Measurements from ENCODE around the gene MED16. TPM values are rescaled to one million over a fixed set of nuclear protein-coding genes. Genes with fewer than 3 reads are reported as not detected.
A peak's percentile ranks its signal among the peaks of the same experiment; 100 is the strongest.

Gene MED16
- polyA plus RNA-seq, 3 donors = 20.7 to 37.4 (median 32.8) TPM

DNA sequence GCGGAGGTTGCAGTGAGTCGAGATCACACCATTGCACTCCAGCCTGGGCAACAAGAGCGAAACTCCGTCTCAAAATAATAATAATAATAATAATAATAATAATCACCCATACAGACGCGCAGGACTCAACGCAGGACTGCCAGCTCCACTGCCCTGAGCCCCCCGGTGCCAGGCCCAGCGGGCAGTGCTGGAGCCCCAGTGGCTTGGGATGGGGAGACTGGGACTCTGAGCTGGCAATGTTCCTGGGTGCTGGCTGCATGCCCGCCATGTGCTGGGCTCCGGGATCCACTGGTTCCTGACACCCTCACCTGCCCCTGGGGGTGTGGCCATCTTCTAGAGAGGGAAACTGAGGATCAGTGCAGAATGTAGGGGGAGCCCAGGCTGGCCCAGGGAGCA, 65.7 kb downstream of the MED16 start:
- peaks cover 76% of the 10 kb centered on the region for H3K4me1 Mint-ChIP-seq
- H3K9me3 Mint-ChIP-seq = no peaks in the 10 kb centered on the region
- WGBS (ENCODE audit: insufficient coverage) = 42% methylated on average over 4 of the region's 11 CpGs
- no peaks in the 10 kb centered on the region for H3K27me3 ChIP-seq (ENCODE audit: control insufficient read depth in 2 of 2, insufficient read depth in 2 of 2, low read length in 2 of 2)
- H3K4me2 ChIP-seq (replicated peaks; ENCODE audit: extremely low read depth, low read length, poor library complexity, severe bottlenecking) = peak overlapping the region; percentile 84
- peak overlapping the region in 1 of 7 donors; percentile 83 for H3K27ac Mint-ChIP-seq
- H3K9me3 ChIP-seq (replicated peaks in 1 of 2; ENCODE audit: control insufficient read depth in 1 of 2, insufficient read depth in 1 of 2, low read length in 2 of 2) = no peaks in the 10 kb centered on the region
- peak overlapping the region; percentile 74 for H2AFZ ChIP-seq (ENCODE audit: insufficient read depth, low read depth, low read length, poor library complexity, severe bottlenecking)
- H3K27me3 Mint-ChIP-seq (ENCODE audit: low read depth in 3 of 3) = peaks cover 3 to 11% (median 4%) of the 10 kb centered on the region in 3 donors
- peaks cover 75 to 89% of the 10 kb centered on the region in 2 donors for H3K4me1 ChIP-seq (ENCODE audit: control insufficient read depth in 1 of 2, insufficient read depth in 2 of 2, low read length in 2 of 2)
- H3K36me3 Mint-ChIP-seq = no peaks in the 10 kb centered on the region
- TF ChIP-seq, protein P1, sequence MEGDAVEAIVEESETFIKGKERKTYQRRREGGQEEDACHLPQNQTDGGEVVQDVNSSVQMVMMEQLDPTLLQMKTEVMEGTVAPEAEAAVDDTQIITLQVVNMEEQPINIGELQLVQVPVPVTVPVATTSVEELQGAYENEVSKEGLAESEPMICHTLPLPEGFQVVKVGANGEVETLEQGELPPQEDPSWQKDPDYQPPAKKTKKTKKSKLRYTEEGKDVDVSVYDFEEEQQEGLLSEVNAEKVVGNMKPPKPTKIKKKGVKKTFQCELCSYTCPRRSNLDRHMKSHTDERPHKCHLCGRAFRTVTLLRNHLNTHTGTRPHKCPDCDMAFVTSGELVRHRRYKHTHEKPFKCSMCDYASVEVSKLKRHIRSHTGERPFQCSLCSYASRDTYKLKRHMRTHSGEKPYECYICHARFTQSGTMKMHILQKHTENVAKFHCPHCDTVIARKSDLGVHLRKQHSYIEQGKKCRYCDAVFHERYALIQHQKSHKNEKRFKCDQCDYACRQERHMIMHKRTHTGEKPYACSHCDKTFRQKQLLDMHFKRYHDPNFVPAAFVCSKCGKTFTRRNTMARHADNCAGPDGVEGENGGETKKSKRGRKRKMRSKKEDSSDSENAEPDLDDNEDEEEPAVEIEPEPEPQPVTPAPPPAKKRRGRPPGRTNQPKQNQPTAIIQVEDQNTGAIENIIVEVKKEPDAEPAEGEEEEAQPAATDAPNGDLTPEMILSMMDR (IDR thresholded peaks at IDR 0.05) = no peak
- peaks cover 71% of the 10 kb centered on the region for H3K79me2 ChIP-seq (ENCODE audit: insufficient read depth, low read length)
- peak overlapping the region; percentile 62 for H3K9ac ChIP-seq (ENCODE audit: insufficient read depth, low read length, poor library complexity, severe bottlenecking)
- peak overlapping the region in 1 of 3 experiments; percentile 66 for H3K4me3 ChIP-seq (replicated peaks in 1 of 3; ENCODE audit: low read depth in 2 of 3, low read length in 3 of 3)
- no peaks in the 10 kb centered on the region for H3K36me3 ChIP-seq (replicated peaks in 1 of 2; ENCODE audit: control insufficient read depth in 1 of 2, insufficient read depth in 2 of 2, low read length in 2 of 2)
- H4K20me1 ChIP-seq (ENCODE audit: insufficient read depth, low read length) = no peaks in the 10 kb centered on the region
- H3K4me3 Mint-ChIP-seq = peak overlapping the region; percentile 74 to 79
- peak overlapping the region in 1 of 2 donors; percentile 76 for H3K27ac ChIP-seq (ENCODE audit: low read depth in 1 of 2, low read length in 2 of 2)
- intact Hi-C loops (cut with micrococcal nuclease) = no loop called here
- DNase-seq = no peak

DNA sequence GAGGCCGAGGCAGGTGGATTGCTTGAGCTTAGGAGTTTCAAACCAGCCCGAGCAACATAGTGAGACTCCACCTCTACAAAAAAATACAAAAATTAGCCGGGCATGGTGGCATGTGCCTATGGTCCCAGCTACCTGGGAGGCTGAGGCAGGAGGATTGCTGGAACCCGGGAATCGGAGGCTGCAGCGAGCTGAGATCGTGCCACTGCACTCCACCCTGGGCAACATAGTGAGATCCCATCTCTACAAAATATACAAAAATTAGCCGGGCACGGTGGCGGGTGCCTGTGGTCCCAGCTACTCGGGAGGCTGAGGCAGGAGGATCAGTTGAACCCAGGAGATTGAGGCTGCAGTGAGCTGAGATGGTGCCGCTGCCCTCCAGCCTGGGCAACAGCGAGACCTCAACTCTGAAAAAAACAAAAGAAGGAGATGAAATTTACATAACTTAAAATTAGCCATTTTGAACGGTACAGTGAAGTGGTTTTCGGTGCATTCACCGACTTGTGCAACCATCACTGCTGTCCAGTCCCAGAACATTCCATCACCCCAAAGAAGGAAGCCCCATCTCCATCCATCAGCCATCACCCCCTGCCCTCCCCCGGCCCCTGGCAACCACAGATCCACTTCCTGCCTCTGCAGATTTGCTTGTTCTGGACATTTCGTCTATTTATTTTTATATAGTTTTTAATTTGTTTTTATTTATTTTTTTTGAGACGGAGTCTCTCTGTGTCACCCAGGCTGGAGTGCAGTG, 66.9 kb downstream of the MED16 start:
- no peaks in the 10 kb centered on the region for H3K36me3 ChIP-seq (replicated peaks in 1 of 2; ENCODE audit: control insufficient read depth in 1 of 2, insufficient read depth in 2 of 2, low read length in 2 of 2)
- no peaks in the 10 kb centered on the region for H3K27me3 ChIP-seq (ENCODE audit: control insufficient read depth in 2 of 2, insufficient read depth in 2 of 2, low read length in 2 of 2)
- peak overlapping the region; percentile 24 for H3K4me2 ChIP-seq (replicated peaks; ENCODE audit: extremely low read depth, low read length, poor library complexity, severe bottlenecking)
- H3K4me1 Mint-ChIP-seq = peaks cover 71% of the 10 kb centered on the region
- H3K9me3 ChIP-seq (replicated peaks in 1 of 2; ENCODE audit: control insufficient read depth in 1 of 2, insufficient read depth in 1 of 2, low read length in 2 of 2) = no peaks in the 10 kb centered on the region
- peaks cover 3 to 7% (median 4%) of the 10 kb centered on the region in 3 donors for H3K27me3 Mint-ChIP-seq (ENCODE audit: low read depth in 3 of 3)
- H3K9ac ChIP-seq (ENCODE audit: insufficient read depth, low read length, poor library complexity, severe bottlenecking) = no peak overlapping the region
- H3K27ac ChIP-seq (ENCODE audit: low read depth in 1 of 2, low read length in 2 of 2) = peak overlapping the region in 1 of 2 donors; percentile 3
- peaks cover 77% of the 10 kb centered on the region for H3K79me2 ChIP-seq (ENCODE audit: insufficient read depth, low read length)
- no peak overlapping the region for H2AFZ ChIP-seq (ENCODE audit: insufficient read depth, low read depth, low read length, poor library complexity, severe bottlenecking)
- H3K27ac Mint-ChIP-seq = peak overlapping the region in 3 of 7 donors; percentile 26 to 70 (median 28)
- DNase-seq = peak; percentile 29 to 57 (median 43)
- H3K4me3 ChIP-seq (replicated peaks in 1 of 3; ENCODE audit: low read depth in 2 of 3, low read length in 3 of 3) = peak overlapping the region in 1 of 3 experiments; percentile 5
- no peaks in the 10 kb centered on the region for H4K20me1 ChIP-seq (ENCODE audit: insufficient read depth, low read length)
- 69% methylated on average over 13 of the region's 19 CpGs for WGBS (ENCODE audit: insufficient coverage)
- H3K36me3 Mint-ChIP-seq = no peaks in the 10 kb centered on the region
- intact Hi-C loops (cut with micrococcal nuclease) = no loop called here
- peaks cover 75 to 85% of the 10 kb centered on the region in 2 donors for H3K4me1 ChIP-seq (ENCODE audit: control insufficient read depth in 1 of 2, insufficient read depth in 2 of 2, low read length in 2 of 2)
- H3K9me3 Mint-ChIP-seq = no peaks in the 10 kb centered on the region
- H3K4me3 Mint-ChIP-seq = peak overlapping the region; percentile 4 to 37
- TF ChIP-seq, protein P1 (IDR thresholded peaks at IDR 0.05) = no peak
